Measurements from ENCODE around the gene SELENBP1.

SELENBP1 gene

DNA sequence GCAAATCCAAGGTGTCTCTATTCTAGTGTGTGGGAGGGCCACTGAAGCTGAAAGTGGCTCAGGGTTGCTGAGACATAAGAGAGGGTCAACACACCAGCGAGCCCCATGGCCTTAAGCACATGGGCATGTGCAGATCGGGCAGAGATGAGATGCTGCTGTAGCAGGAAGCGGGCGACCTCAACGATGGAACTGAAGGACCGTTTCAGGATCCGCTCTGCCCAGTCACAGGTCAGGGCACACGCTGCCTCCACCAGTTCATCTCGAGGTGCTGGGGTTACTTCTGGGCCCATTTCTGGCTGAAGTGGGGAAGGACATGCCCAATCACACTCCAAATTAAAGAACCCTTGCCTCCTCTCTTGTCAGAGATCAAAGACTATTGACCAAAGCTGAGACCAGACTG, 28.9 kb downstream of the SELENBP1 start:
- DNase-seq: no peak

DNA sequence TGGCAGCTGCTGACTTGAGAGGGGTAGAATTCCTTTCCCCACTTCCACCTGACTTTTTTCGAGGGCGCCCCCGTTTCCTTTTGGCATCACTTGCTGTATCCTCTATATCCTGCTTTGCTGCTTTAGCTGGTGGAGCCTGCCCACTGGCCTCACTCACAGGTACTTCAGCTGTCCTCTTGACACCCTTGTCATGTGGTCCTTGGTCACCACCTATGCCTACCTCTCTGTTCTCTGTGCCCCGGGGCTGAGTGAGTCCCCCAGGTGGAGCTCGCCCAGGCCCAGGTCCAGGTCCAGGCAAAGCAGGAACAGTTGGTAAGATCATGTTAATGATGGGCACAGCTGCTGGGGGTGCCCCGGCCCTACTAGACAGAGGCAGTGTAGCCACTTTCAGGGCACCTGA, 29.9 kb downstream of the SELENBP1 start:
- DNase-seq: no peak

DNA sequence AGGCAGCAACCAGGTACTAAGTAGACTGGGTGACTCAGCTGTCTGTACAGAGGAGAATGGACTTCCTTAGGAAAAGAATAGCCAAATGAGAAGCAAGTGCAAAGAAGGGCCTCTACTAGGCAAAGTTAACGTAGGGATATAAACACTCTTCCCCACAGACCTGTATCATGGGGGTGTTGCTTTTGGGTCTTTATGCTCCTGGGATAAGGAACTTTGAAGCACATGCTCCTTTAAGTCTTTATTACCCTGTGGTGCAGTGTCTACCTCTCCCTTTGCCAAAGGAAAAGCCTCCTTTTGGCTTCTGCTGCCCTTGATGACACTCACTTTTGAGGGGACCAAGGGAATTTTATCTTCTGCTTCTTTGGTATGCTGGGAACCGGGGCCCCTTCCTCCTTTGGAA, 30.5 kb downstream of the SELENBP1 start:
- DNase-seq: no peak

DNA sequence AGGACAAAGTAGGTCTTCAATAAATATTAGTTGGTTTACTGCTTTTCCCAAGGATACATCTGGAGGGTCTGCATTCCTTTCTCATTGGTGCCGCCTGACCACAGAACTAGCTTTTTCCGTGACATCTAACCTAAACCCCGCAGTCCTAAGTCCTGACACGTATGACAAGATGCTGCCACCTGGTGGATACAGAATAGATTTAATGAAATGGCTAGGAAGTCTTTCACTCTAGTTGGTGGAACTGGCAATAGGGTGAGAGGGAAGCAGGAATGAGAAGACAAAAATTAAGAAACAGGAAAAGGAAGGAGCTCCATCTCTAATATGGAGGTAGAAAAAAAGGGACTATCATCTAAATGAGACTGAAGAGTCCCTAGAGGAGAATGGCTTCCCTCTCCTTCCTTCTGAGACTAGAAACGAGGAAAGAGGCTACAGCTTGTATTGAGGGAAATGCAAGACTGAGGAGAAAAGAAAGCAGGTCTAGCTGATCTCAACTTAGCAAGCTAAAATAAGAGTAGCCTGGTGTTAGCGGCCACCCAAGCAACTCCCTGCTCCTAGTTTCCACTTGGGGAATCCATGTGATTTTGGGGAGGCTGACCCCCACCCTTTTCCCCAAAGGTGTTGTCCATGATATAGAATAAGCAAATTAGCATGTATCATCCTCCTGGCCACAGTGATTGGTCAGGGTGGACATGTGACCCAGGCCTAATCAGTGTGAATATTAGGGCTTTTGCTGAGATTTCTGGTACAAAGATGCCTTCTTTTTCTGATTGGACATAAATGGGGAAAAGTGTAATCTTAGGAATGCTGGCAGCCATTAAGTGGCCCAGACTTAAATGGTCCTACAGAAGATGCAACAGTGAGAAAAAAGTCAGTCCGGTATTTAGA, 31.4 kb downstream of the SELENBP1 start:
- DNase-seq: peak; percentile 73

DNA sequence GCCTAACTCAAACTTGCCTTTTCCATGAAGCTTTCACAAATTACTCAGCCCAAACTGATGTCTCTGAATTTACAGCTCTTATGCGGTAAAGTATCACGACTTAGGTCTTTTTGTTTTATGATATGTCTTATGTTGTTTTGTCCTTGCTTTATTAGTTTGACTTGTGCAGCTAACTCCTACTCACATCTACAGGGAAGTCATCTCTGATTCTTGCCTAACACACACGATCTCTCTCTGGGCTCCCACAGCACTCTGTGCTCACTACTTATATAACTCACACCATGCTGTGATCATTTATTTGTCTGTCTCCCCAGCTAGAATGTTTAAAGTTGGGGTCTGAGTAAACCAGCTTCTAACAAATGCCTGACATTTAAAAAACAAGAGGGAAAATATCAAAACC, 35.9 kb downstream of the SELENBP1 start:
- no peak for DNase-seq

DNA sequence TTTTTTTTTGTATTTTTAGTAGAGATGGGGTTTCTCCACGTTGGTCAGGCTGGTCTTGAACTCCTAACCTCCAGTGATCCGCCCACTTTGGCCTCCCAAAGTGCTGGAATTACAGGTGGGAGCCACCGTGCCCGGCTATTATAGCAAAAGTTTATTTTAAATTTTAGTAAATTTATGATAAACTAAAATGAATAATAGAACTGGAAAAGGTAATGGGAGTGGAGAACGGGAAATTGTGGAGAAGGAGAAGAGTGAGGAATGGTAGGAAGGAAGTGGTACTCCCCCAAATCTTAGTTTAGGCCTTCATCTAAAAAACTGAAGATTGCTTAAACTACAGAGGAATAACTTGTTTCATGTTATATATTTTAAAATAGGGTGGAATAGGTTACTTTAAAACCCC, 37.7 kb downstream of the SELENBP1 start:
- DNase-seq: no peak

DNA sequence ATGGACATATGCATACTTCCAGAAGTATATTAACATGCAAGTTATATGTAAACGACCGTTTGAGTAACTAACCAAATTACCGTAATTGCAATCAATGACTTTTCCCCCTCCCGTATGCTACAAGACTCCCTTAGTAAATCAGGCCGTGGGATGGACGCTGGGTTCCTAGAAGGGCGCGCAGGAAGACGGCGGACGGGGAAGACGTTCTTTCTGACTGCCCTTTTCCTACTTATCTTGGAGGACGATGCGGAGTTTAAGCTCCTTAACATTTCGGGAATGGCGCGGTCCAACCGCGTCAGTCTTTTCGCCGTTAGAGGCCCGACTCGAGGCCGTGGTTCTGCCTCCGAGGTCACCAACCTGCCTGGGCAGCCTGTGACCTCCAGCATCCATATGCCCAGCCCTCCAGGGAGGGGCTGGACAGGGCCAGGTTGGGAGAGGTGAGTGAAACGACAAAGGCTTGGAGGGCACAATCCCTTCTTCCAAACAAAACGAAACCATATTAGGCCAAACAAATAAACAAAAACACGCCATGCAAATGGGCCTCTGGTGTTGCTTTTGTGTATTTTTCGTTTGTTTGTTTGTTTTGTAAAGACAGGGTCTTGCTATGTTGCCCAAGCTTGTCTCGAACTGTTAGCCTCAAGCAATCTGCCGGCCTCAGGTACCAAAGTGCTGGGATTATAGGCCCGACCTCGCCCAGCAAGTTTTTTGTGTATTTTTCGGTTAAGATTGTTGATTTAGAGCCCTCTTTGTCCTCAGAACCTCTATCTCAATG, 44.4 kb downstream of the SELENBP1 start:
- DNase-seq: no peak

DNA sequence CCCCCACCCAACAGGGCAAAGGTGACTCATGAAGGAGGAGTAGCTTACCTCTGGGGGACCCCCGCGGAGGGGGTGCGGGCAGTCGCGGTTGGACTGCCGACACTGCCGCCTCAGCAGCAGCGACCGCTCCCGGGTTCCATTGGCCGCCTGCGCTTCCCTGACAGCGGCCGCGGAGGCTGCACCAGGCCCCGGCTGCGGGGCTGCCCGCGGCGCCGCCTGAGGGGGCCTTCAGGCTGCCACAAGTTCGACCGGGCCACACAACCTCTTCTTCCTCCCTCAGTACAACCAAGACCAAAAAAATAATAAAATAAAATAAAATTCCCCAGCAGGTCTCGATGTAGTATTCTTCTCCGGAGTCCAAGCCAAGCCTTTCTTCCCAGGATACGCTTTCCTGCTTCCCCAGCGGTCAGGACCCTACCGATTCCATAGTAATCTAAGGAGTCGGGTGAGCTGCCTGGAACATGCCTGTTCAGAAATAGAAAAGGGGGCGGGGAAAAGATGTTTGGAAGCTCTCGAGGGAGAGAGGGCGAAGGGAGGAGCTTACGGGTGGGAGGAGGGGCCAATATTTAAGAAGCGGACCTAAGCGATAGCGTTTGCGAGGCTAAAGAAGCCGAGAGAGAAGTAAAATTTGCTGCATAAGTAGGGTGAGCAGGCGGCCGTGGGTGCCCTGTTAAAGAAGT, 45.1 kb downstream of the SELENBP1 start, which contains the start of gene PI4KB:
Gene PI4KB, minus strand, starts transcription at position 194 of the 680 bp plus-strand sequence. CDS start 10,935 bp downstream, outside the sequence.
- DNase-seq: peak; percentile 98

DNA sequence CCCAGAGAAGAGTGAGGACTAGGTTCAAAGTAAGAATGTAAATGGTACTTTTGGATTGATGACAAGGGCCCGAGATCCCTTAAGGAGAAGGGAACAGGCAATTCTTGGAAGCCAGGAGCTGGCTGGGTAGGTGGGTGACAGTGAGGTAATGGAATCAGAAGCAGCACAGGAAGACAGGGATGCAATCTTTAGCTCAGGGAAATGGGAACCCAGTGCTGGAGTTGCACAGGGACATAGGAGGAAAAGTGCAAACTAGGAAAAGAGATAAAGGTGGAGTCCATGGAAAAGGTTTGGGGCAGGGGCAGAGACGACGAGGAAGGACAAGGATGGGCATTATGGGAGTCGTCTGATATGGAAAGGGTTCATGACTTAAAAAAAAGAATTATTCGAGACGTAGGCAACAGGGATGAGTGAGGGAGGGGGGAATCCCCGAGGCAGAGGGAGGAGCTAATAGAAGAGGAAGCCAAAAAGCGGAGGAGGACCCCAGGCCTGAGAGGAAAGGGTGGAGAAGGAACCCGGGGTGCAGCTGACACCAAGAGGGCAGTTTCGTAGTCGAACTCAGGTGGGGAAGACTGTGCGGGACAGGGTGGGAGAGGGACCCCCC, 45.8 kb downstream of the SELENBP1 start:
- no peak for DNase-seq

DNA sequence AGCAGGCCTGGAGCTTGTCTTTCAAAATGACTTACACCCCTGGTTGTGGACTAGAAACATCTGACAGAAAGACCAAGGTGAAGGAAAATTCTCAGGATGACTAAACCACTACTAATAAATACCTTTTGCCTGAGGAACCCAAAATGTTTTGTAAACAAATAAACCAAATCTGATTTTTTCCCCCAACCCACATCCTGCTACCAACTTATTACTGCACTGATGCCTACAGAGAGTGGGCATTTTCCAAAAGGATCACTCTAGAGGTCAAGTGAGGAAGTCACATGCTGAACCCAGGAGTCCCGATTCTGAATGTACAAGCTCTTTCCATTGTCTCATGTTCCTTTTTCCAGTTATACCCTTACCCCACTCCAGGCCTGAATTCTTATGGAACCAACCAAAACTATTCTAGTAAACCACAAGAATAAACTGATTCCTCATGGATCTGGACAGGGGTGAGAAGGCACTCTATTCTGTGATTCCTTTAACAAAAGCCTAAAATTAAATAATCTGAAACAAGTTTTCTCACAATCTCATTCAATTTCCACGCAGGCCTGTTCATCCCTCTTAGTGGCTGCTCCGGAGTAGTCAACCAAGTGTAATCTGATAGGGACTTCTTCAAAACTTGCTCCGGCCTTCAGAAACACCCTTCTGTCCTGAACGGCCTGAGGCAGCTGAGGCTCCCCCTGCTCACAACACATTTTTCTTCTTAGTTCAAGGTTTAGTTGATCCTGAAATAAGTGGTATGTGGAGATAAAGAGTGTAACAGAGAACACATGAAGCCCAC, 46.7 kb downstream of the SELENBP1 start:
- DNase-seq: no peak

DNA sequence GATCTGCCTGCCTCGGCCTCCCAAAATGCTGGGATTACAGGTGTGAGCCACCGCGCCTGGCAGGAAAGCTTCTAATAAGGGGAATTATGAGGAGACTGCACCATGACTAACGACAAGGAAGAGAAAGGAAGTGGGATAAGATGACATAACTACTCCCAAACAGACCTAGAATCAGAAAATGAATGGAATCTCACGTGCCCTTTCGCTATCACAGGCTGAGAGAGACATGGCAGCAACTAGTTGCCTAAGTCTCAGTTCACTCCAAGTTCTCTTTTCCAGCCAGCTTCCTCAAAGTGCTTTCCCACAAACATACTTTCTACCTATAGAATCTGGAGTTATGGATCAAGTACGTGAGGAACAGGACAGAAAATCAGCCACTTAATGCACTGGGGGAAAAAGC, 47.3 kb downstream of the SELENBP1 start:
- no peak for DNase-seq

DNA sequence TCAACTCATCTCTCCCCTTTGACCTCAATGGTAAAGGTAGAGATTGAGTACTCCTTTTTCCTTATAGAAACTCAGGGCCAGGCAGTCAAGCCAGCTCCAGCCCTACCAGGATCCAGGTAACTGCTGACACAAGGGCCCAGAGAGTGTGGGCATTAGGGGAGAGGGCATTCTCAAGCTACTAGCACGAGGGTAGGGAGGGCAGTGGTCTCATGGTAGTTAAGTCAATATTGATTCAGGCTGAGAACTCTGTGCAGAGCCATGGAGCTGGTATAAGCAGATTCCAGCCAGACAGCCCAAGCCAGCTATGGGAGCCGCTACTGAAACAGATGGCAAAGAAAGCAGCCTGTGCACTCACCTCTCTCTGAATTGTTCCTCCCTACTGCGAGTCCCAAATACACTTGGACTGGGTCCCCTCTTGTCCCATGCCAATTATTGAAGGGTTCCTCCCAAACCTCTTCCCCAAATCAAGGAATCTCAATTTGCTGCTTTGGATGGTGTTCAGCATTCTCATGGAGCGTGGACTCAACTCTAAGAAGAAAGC, 48.0 kb downstream of the SELENBP1 start:
- DNase-seq: no peak

DNA sequence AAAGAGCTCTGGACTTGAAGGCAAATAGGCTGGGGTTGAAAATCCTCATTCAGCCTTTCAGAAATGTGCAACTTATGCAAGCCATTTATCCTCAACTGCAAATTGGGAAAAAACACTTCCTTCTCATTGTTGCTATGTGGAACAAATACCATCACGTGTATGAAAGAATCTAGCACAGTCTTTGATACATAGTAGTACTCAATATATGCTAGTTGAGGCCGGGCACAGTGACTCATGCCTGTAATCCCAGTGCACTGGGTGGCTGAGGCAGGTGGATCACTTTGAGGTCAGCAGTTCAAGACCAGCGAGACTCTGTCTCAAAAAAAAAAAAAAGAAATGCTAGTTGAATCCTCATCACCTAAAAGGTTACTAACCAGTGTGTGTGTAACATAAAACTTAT, 53.5 kb downstream of the SELENBP1 start:
- no peak for DNase-seq

DNA sequence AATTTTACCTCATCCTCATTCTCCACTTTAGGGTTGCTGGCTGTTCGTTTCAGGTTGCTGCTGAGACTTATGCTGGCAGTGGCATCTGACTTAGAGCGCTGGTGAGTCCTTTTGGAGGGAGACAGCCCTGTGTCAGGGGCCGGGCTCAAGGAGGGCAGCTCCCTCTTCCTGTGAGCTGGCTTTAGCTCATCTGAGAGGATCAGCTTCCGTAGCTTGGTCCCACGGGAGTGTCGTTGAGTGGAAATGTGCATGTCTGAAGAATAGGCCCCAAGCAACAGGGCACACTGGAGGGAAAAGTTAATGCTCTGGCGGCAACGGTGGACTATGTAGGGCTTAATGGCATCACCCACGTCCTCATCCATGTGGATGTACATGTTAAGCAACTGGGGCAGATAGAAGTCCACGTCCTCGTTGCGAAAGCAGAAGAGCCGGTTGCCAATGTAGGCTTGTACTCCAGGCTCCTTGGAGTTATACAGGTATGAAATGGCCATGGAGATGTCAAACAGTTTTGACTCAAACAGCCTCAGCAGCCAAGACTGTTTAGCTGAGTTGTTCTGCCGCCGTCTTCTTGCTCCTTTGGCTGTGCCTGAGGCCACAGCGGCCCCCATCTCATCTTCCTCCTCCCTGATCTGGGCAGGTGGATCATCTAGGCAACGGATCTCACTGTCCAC, 56.8 kb downstream of the SELENBP1 start:
- no peak for DNase-seq
